ENCODE results near the gene DDX31.

- TF ChIP-seq CTCF (IDR thresholded peaks at IDR 0.05), result no peak
- no peak for TF ChIP-seq POLR2A (IDR thresholded peaks at IDR 0.05)
Measured at GRCh38 chr9:132702254-132702653, 32.5 kb upstream of the DDX31 start.
